Measurements from ENCODE around the gene NOS1AP.

- TF ChIP-seq CTCF (conservative IDR thresholded peaks at IDR 0.05 in 1 of 2, IDR thresholded peaks at IDR 0.05 in 1 of 2; ENCODE audit: extremely low read depth in 1 of 2, insufficient read depth in 1 of 2, low read depth in 1 of 2, low read length in 2 of 2) (no peak), EZH2 (IDR thresholded peaks at IDR 0.05; ENCODE audit: borderline replicate concordance, low read length) (no peak)
Measured at GRCh38 chr1:162373541-162374260, 304.2 kb downstream of the NOS1AP start.
